IPS-11a (cell line): ENCODE data around the gene SLC39A7.
A peak's percentile ranks its signal among the peaks of the same experiment; 100 is the strongest.

ENCODE experiments used
- H3K4me3 ChIP-seq: one replicate; pipeline ENCODE4 v1.5.1; 2013; ENCODE audit warnings: low read depth, low read length, control low read depth

Gene SLC39A7

DNA sequence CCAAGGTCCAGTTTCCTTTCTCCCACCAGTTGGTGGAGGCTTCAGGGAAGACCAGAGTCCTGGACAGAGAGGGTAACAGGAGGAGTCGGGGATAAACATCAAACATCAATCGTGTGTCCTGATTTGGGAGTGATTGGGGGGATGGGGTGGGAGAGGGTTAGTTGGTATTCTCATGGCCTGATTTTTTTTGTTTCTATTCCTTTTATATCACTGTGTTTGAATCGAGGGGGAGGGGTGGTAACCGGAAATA lies 3.4 kb downstream of the SLC39A7 start:
- no peak overlapping the region for H3K4me3 ChIP-seq

DNA sequence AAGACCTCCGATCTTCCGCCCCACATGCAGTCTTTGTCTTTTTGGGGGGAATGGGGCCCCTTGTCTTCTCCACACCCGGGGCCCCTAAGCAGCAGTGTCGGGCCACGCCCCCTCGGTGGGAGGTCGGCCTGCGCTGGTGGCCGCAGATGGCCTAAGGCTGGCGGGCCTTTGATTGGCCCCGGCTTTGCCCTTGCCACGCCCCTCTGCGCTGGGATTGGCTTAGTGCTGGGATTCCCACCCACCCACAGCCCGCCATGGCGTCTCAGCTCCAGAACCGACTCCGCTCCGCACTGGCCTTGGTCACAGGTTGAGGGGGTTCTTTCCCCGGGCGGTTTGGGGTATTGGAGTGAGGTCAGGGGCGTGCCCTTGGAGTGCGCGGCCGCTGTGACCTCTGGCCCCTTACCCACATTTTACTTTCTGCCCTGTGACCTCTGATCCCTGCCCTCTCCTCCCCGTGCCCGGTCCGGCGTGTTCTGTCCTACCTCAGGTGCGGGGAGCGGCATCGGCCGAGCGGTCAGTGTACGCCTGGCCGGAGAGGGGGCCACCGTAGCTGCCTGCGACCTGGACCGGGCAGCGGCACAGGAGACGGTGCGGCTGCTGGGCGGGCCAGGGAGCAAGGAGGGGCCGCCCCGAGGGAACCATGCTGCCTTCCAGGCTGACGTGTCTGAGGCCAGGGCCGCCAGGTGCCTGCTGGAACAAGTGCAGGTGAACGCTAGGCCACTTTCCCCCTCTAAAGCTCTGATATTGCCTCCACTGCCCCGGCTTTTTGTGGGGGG lies 3.9 kb downstream of the SLC39A7 start, which contains the start of gene HSD17B8:
TSS of gene HSD17B8 (plus strand) at position 241 of the 776 bp plus-strand sequence. CDS start at position 255, 14 bp downstream.
- H3K4me3 ChIP-seq, result peak within 1 kb of the TSS; percentile 73

DNA sequence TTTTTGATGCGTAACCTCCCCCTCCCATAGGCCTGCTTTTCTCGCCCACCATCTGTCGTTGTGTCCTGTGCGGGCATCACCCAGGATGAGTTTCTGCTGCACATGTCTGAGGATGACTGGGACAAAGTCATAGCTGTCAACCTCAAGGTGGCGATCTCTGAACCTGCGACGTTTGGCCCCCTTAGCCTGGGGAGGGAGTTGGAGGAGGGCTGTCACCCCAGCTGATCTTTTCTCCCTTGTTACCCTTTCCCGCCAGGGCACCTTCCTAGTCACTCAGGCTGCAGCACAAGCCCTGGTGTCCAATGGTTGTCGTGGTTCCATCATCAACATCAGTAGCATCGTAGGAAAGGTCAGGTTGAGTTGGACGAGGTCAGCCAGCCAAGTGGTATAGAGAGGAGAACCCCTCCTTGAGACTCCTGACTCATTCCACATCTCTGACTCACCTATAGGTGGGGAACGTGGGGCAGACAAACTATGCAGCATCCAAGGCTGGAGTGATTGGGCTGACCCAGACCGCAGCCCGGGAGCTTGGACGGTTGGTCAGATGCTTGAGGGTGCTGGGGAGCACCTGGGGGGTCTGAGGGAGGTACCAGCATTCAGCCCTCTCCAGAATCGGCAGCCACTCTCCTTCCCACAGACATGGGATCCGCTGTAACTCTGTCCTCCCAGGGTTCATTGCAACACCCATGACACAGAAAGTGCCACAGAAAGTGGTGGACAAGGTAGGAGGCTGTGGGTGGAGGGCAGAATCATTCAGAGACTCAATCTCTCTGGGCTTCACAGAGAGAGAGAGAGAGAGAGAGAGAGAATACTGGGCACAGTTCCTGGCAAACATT lies 4.7 kb downstream of the SLC39A7 start:
- peak overlapping the region; percentile 73 for H3K4me3 ChIP-seq

DNA sequence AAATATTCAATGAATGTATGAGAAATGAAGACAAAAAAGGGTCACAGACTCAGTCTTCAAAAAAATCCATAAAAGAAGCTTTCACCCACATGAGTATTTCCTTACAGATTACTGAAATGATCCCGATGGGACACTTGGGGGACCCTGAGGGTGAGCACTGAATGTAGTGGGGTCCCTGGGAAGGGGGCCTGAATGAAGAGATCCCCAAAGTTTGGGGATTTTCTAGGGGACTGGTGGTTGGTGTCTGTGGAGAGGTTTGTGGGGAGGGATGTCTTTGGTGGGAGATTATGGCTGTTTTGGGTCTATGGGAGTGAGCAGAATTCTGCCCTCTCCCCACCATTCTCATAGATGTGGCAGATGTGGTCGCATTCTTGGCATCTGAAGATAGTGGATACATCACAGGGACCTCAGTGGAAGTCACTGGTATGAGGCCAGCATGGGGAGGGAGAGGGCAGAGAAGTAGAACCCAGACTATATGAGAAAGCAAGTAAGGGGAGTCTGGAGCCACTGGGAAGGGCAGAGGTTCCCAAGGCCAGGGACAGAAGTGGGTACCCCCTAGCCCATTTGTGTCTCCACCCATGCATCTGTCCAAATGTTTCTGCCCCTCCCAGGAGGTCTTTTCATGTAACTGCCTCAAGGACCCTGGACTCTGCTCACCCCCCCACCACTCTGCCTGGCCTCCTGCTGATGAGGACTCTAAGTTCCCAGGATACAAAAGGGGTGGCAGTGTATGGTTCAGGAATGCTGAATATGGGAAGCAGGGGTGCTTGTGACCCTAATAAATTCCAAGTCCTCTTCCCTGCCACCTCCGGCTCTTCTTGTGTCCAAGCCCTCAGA lies 5.6 kb downstream of the SLC39A7 start:
- no peak overlapping the region for H3K4me3 ChIP-seq

DNA sequence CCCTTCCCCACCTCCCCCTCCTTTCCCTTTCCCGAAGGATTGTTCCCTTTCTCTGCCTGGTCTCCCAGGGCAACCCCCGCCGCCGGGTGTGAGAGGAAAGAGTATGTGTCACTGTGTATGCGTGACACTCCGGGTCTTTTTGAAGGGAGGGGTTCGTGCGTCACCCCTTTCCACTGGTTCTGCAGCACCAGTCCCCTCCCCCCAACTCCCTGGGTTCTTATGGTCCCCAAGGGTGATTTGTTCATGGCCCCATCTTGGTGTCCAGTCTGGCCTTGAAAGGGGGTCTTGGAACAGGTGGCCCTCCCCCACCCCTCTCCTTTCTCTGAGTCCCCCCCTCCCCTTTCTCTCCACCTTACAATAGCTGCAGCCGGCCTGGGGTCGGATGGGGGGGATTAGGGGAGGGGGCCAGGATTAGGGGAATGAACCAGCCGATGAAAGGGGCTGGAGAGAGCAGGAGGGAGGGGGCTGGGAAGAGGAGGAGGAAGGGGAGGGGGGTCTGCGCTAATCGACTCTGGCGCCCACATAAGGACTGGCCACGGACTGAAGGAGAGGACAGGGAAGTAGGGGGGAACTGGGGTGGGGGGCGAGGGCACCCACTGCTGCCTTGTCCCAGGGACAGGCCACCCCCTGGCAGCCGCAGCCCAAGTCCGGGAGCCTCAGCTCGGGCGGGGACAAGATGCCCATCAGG lies 6.3 kb downstream of the SLC39A7 start:
- H3K4me3 ChIP-seq, result peak overlapping the region; percentile 81

DNA sequence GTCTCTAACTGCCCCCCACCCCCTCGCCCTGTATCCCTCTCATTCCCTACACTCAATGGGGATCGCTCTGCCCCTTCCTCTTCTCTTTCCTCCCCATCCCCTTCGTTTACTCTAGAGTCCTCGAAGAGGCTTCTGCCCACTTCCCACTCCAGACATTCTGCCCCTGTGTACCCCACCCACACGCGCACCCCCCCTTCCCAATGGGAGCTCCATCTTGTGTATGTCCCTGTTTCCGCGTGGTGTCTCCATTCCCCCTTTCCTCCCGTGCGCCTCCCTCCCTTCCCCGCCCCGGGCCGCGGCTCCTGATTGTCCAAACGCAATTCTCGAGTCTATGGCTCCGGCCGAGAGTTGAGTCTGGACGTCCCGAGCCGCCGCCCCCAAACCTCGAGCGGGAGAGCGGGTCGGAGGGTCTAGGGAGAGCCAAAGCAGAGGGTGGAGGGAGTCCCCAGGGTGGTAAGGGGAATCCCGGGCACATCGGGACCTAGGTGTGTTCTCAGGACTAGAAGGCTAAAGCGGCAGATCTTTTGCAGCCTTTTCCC lies 7.0 kb downstream of the SLC39A7 start:
- H3K4me3 ChIP-seq, result peak overlapping the region; percentile 81

DNA sequence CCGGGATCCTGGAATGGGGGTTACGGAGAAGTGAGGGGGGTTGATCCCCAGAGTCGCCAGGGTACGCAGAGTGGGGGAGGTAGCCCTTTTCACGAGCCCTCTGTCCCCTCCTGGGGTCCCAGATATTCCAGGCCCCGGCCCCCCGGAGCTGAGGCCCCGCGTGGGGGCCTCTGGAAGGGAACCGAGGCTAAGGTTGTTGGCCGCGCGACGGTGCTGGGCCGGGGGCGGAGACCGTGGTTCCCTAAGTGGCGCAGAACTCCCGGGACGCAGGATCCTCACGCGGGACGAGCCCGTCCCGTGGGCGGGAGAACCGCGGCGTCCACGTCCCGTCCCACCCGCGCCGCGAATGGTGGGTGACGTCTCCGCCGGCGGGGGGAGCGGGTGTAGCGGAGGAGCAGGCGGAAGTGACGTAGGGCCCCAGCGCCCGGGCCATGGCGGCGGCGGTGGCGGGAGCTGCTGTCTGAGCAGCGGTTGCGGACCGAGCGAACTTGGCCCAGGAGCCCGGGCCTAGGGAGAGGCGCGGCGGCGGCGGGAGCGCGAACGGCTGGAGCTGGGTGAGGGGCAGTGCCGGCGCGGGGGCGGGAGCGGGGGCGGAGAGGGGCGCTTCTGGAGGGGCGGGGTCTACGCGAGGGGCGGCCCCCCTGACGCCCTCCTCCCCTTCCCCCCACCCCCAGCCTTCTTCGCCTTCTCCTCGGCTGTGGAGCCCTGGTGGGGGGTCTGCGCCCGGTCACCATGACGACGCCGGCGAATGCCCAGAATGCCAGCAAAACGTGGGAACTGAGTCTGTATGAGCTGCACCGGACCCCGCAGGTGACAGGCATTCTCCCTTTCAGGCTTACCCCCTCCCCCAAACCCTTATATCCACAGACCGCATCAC lies 7.7 kb downstream of the SLC39A7 start, which contains the start of gene RING1:
TSS of gene RING1 (plus strand) at position 410 of the 877 bp plus-strand sequence. CDS start at position 733, 323 bp downstream.
- peak within 1 kb of the TSS; percentile 81 for H3K4me3 ChIP-seq

DNA sequence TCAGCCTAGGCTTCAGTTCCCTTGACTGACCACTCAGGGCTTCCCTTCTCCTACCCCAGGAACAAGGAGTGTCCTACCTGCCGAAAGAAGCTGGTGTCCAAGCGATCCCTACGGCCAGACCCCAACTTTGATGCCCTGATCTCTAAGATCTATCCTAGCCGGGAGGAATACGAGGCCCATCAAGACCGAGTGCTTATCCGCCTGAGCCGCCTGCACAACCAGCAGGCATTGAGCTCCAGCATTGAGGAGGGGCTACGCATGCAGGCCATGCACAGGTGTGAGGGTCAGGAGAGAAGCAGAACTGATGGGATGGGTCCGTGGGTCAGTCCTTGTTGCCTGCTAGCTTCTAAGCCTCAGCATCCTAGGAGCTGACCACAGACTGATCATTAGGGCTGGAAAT lies 9.2 kb downstream of the SLC39A7 start:
- H3K4me3 ChIP-seq, result no peak overlapping the region

DNA sequence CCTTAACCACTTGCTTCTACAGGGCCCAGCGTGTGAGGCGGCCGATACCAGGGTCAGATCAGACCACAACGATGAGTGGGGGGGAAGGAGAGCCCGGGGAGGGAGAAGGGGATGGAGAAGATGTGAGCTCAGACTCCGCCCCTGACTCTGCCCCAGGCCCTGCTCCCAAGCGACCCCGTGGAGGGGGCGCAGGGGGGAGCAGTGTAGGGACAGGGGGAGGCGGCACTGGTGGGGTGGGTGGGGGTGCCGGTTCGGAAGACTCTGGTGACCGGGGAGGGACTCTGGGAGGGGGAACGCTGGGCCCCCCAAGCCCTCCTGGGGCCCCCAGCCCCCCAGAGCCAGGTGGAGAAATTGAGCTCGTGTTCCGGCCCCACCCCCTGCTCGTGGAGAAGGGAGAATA lies 10.5 kb downstream of the SLC39A7 start:
- H3K4me3 ChIP-seq, result no peak overlapping the region

DNA sequence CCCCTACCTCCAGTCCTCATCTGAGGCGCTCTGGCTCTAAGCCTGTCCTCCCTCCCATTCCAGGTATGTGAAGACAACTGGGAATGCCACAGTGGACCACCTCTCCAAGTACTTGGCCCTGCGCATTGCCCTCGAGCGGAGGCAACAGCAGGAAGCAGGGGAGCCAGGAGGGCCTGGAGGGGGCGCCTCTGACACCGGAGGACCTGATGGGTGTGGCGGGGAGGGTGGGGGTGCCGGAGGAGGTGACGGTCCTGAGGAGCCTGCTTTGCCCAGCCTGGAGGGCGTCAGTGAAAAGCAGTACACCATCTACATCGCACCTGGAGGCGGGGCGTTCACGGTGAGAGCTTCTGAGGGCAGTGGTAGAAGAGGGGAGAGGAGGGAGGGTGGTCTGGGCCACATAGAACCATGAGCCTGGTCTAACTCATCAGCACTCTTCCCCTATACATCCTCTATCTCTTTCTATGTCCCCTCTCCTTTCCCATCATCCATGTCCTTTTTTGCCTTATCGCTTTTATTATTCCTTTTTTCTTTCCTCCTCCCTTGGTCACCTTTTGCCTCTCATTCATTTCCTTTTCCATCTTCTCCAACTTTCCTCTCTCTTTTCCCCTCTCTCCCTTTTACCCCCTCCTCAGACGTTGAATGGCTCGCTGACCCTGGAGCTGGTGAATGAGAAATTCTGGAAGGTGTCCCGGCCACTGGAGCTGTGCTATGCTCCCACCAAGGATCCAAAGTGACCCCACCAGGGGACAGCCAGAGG lies 11.2 kb downstream of the SLC39A7 start:
- no peak overlapping the region for H3K4me3 ChIP-seq

DNA sequence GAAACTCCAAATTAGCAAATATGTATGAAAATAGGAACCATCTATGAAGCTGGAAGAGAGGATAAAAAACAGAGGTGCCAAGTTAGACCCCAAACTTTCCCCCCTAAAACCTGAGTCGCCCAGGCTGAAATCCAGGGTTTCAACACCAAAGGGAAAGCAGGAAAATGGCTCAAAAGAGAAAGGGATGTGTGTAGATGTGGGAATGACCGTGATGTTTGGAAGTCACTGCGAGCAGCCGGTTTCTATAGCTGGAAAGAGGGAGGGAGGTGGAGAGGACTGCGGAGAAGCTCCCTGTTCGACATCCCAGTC lies 12.1 kb downstream of the SLC39A7 start:
- peak overlapping the region; percentile 56 for H3K4me3 ChIP-seq

DNA sequence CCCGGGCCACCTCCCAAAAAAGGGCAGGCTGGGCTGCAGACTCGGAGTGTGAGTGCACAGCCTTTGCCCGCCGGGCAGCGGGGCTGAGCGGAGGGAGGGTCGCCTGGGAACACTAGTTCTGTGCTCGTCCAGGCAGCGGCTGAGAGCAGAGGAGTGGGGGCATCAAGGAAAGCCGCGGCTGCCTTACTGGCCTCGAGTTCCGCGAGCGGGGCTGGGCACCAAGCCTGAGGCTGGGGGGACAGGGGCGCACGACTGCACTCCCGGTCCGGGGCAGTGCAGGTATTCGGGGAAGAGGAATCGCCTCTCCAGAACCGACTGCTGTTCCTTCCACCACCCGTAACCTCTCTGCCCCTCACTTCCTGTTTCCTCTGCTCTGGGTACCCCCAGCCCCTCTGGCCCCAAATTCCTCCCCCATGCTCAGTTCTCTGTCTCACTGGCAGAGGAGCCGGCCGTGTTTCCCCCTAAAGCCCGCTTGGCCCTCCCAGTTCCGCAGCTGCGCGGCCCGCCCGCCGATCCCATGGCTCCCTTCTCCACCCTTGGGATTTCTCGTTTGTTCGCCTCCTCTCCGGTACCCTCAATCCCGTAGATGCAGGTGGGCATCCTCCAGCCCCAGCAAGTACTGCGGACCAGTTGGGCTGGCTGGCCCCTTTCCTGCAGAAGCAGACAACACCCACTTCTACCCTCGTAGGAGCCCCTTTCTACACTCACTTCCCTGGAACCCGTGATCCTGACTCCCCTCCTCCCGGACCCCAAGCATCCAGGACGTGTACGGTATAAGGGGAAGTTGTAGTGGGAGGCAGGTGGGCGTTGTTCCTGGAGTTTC lies 12.7 kb downstream of the SLC39A7 start:
- H3K4me3 ChIP-seq, result peak overlapping the region; percentile 56

DNA sequence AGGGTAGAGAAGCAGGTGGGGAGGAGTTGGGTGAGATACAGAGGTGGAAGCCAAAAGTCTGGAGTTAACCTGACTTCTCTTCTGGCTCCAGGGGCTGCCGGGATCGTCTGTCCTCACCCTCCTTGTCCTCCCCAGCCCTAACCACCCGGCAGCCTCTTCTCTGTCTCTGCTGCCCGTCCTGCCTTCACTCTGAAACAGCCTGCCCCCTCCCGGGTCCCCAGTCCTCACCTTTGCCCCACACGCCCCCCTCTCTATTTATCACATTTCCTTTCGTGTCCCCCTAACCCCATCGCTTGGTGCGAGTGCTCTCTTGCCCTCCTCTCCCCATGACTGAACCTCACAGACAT lies 13.3 kb downstream of the SLC39A7 start:
- H3K4me3 ChIP-seq, result peak overlapping the region; percentile 56

DNA sequence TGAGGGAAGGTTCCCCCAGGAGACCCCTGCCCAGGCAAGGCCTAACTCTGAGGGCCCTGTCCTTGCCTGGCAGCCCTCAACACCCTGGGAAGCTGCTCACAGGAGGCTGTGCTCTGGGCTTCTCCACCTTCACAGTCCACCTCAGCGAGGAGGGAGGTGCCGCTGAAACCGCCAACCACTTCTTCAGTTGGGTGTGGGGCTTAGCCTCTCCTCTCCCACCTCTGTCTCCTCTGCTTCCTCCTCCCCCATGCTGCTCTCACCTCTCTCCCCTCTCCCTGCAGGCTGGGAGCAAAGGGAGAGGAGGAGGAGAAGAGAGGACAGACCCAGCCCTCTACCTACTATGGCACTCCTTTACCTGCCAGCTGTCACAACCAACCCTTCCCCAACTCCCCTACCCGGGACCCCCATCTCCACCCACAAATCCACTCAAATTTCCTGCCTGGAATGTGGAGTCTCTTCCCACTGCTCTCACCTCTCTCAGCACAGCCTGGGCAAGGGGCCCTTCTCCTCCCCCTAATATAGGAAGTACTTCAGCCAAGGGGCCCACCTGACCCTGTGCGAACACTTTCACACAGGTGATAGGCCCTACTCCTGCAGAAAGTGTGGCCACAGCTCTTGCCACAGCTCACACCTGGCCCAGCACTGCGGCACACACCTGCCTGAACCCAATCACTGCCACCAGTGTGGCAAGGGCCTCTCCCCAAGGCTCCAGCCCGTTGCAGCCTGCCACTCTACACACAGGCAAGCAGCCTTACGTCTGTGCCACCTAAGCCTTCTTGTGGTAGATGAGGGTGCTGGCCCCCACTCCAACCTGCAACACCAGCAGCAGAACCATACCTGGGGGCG lies 14.8 kb downstream of the SLC39A7 start:
- no peak overlapping the region for H3K4me3 ChIP-seq

DNA sequence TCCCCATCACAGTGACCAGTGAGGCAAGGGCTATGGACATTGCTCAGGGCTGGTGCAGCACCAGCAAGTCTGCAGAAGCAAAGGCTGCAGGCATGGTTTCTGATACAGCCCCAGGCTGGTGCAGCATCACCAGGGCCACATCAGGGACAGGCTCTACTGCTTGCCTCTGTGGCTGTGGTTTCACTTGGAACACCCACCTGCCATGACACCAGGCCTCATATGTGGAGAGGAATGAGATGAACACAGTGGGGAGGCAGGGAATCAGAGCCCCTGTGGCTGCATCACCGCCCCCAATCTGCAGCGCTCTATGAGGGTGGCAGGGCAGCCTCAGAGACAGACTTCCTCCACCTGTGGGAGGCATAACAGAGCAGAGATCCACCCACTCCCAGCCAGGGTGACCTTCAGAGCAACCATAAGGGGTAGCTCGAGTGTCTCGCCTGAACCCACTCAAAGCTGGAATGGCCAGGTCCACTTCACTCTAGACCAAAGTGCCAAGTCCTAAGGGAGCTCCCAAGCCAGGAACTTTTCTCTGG lies 15.5 kb downstream of the SLC39A7 start:
- H3K4me3 ChIP-seq, result no peak overlapping the region

DNA sequence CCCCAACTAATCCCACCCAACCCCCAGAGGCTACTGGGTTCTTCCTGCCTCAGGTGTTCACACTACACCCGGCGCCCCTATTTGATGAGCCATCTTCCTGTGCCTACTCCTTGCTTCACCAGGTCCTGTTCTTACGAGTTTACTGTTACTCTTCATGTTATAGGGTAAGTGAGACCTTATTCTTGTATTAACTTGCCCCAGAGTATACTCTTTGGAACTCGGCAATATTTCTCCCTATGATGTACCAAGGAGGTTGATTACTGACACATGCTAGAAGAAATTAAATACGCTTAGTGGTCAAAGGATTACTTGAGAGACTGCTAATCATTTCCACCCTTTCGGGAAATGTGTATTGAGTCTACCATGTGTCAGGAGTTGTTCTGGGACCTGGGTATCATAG lies 16.6 kb downstream of the SLC39A7 start:
- no peak overlapping the region for H3K4me3 ChIP-seq

DNA sequence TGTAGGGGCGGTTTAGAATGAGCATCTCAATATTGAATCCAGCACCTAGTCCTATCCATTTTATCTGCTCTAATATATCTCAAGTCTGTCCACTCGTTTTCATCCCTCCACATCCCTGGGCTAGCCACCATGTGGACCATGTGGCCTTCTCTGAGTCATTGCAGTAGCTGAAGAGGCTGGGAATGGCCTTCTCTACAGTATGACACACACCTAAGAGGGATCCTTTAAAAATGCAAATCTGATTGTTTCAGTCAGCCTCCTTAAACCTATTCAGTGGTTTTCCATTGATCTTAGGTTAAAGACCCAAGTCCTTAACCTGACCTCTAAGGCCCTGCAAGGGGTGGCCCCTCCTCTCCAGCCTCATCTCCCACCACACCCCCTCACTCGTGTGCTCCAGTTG lies 17.0 kb downstream of the SLC39A7 start:
- no peak overlapping the region for H3K4me3 ChIP-seq
